GM19025 (cell line): ENCODE measurements around the gene ST13.
"Not testable (repeated sequence)": the region's sequence is repeated elsewhere in the genome, so short reads cannot be mapped to it uniquely, and the experiment has no call there.

Experiments used
- ATAC-seq: cut with Tn5 transposase; IDR thresholded peaks from one replicate; pipeline ENCODE4 v1.9.1; 2021; ENCODE audit warnings: mild to moderate bottlenecking, low read depth, moderate library complexity; ENCODE audit not compliant: unreplicated experiment

ST13 gene

GRCh38 chr22:40791241-40791640 lies 65.2 kb downstream of the ST13 start:
- ATAC-seq: no peak

GRCh38 chr22:40789131-40789530 lies 67.3 kb downstream of the ST13 start:
- ATAC-seq: no peak

GRCh38 chr22:40782521-40782920 lies 73.9 kb downstream of the ST13 start:
- no peak for ATAC-seq

GRCh38 chr22:40781749-40782148 lies 74.7 kb downstream of the ST13 start:
- not testable (repeated sequence) for ATAC-seq
